K562 treated with DMSO at 1 percent for 48 hours (cell line): Measurements from ENCODE around the gene GFY. TPM values are rescaled to one million over a fixed set of nuclear protein-coding genes. Genes with fewer than 3 reads are reported as not detected.

Experiments used
- total RNA-seq: library from RNA; unstranded; fragments of 300-600 nt; gene quantifications from 2 replicates; pipeline ENCODE4 v1.2.3, GENCODE V29; 2022; ENCODE audit warnings: low replicate concordance; ENCODE audit errors: extremely low read depth

GFY gene
- total RNA-seq, result not detected in 2 replicates

GRCh38 chr19:49425178-49425577 lies at the start of gene GFY:
Gene GFY (plus strand): TSS chr19:49425388. CDS start chr19:49426431, 1,043 bp downstream.

GRCh38 chr19:49387936-49388372 lies 37.2 kb upstream of the GFY start, which contains the start of gene KASH5:
Gene KASH5 (plus strand): TSS chr19:49388249. CDS start chr19:49390884, 2,635 bp downstream.

GRCh38 chr19:49423071-49423984 lies 1.9 kb upstream of the GFY start, which contains the start of gene PTH2:
Gene PTH2 (minus strand): TSS chr19:49423441. CDS start chr19:49423339, 102 bp downstream.

GRCh38 chr19:49441210-49441959 lies 16.2 kb downstream of the GFY start, which contains the start of gene SLC17A7:
Gene SLC17A7 (minus strand): TSS chr19:49441527. CDS start chr19:49441379, 148 bp downstream.

GRCh38 chr19:49451430-49452181 lies 26.4 kb downstream of the GFY start, which contains the start of gene PIH1D1:
Gene PIH1D1 (minus strand): TSS chr19:49451814. CDS start chr19:49451574, 240 bp downstream.

GRCh38 chr19:49453013-49453756 lies 28.0 kb downstream of the GFY start, which contains the start of gene ALDH16A1:
Gene ALDH16A1 (plus strand): TSS chr19:49453225. CDS start chr19:49453332, 107 bp downstream.

GRCh38 chr19:49473868-49474541 lies 48.8 kb downstream of the GFY start, which contains the start of gene FLT3LG:
Gene FLT3LG (plus strand): TSS chr19:49474215. CDS start chr19:49474640, 425 bp downstream.

Other genes with a start within 250 kb of the GFY start
- gene SLC6A16, start 100.2 kb upstream of the GFY start, total RNA-seq, result not detected in 2 replicates
- gene CD37, start 90.0 kb upstream of the GFY start, total RNA-seq, result not detected in 2 replicates
- not detected in 2 replicates for gene TEAD2, start 63.0 kb upstream of the GFY start, total RNA-seq
- gene DKKL1, start 61.5 kb upstream of the GFY start, total RNA-seq, result not detected in 2 replicates
- gene KASH5, start 37.1 kb upstream of the GFY start, total RNA-seq, result not detected in 2 replicates
- not detected in 2 replicates for gene PTH2, start 1.9 kb upstream of the GFY start, total RNA-seq
- not detected in 2 replicates for gene SLC17A7, start 16.1 kb downstream of the GFY start, total RNA-seq
- not detected in 2 replicates for gene PIH1D1, start 26.4 kb downstream of the GFY start, total RNA-seq
- not detected in 2 replicates for gene ALDH16A1, start 27.8 kb downstream of the GFY start, total RNA-seq
- not detected in 2 replicates for gene FLT3LG, start 48.8 kb downstream of the GFY start, total RNA-seq
- gene RPL13A, start 62.2 kb downstream of the GFY start, total RNA-seq, result 3,760 and 3,772 TPM in 2 replicates
- 2,330 TPM in 1 of 2 replicates, not detected in the other for gene RPS11, start 71.0 kb downstream of the GFY start, total RNA-seq
- gene FCGRT, start 87.3 kb downstream of the GFY start, total RNA-seq, result not detected in 2 replicates
- gene RCN3, start 102.6 kb downstream of the GFY start, total RNA-seq, result not detected in 2 replicates
- gene NOSIP, start 155.2 kb downstream of the GFY start, total RNA-seq, result 906 TPM in 1 of 2 replicates, not detected in the other
- not detected in 2 replicates for gene PRRG2, start 155.9 kb downstream of the GFY start, total RNA-seq
- gene PRR12, start 165.8 kb downstream of the GFY start, total RNA-seq, result not detected in 2 replicates
- not detected in 2 replicates for gene RRAS, start 214.8 kb downstream of the GFY start, total RNA-seq
- gene SCAF1, start 216.8 kb downstream of the GFY start, total RNA-seq, result not detected in 2 replicates
- not detected in 2 replicates for gene IRF3, start 240.5 kb downstream of the GFY start, total RNA-seq
- not detected in 2 replicates for gene BCL2L12, start 240.5 kb downstream of the GFY start, total RNA-seq